Measurements from ENCODE around the gene C19orf53. TPM values are rescaled to one million over a fixed set of nuclear protein-coding genes. Genes with fewer than 3 reads are reported as not detected.
A peak's percentile ranks its signal among the peaks of the same experiment; 100 is the strongest.

Gene C19orf53
- total RNA-seq, 2 donors from 2014 or later: 47.7 to 103 TPM

- no peak overlapping the region for H3K4me3 ChIP-seq
- no peaks in the 10 kb centered on the region for H3K27me3 ChIP-seq
- H3K9me3 ChIP-seq: no peaks in the 10 kb centered on the region
- peak; percentile 50 to 65 (median 52) for DNase-seq
- intact Hi-C loops (cut with DNase I): no loop called here
- ATAC-seq: peak; percentile 56
- H3K36me3 ChIP-seq (replicated peaks in 1 of 2; ENCODE audit: insufficient read depth in 1 of 2, low read depth in 2 of 2): no peaks in the 10 kb centered on the region
- WGBS, 2 donors: 68 to 87% methylated on average over 13 to 33 of the region's 35 CpGs
- no peak overlapping the region for H3K27ac ChIP-seq
- no peak for TF ChIP-seq POLR2A (IDR thresholded peaks at IDR 0.05)
- TF ChIP-seq CTCF (IDR thresholded peaks at IDR 0.05): peak; percentile 14 to 64 (median 44)
- no peaks in the 10 kb centered on the region for H3K4me1 ChIP-seq
These were observed 30.8 kb downstream of the C19orf53 start for GRCh38 chr19:13804830-13805683.

- no peaks in the 10 kb centered on the region for H3K36me3 ChIP-seq (replicated peaks in 1 of 2; ENCODE audit: insufficient read depth in 1 of 2, low read depth in 2 of 2)
- TF ChIP-seq POLR2A (IDR thresholded peaks at IDR 0.05) (no peak), CTCF (IDR thresholded peaks at IDR 0.05) (no peak)
- H3K4me1 ChIP-seq: no peaks in the 10 kb centered on the region
- H3K4me3 ChIP-seq: no peak overlapping the region
- WGBS, 2 donors: 95 to 97% methylated on average over 3 of the region's 3 CpGs
- no peaks in the 10 kb centered on the region for H3K27me3 ChIP-seq
- H3K9me3 ChIP-seq: no peaks in the 10 kb centered on the region
- no peak overlapping the region for H3K27ac ChIP-seq
- DNase-seq: no peak
- no peak for ATAC-seq
- intact Hi-C loops (cut with DNase I): no loop called here
These were observed 32.5 kb downstream of the C19orf53 start for GRCh38 chr19:13806728-13807127.

GRCh38 chr19:13807421-13808021, 33.3 kb downstream of the C19orf53 start:
- TF ChIP-seq CTCF (IDR thresholded peaks at IDR 0.05) (no peak), POLR2A (IDR thresholded peaks at IDR 0.05) (no peak)
- H3K4me3 ChIP-seq: no peak overlapping the region
- no peaks in the 10 kb centered on the region for H3K9me3 ChIP-seq
- no peaks in the 10 kb centered on the region for H3K27me3 ChIP-seq
- DNase-seq (no peak), ATAC-seq (no peak)
- H3K27ac ChIP-seq: no peak overlapping the region
- intact Hi-C loops (cut with DNase I): no loop called here
- H3K36me3 ChIP-seq (replicated peaks in 1 of 2; ENCODE audit: insufficient read depth in 1 of 2, low read depth in 2 of 2): no peaks in the 10 kb centered on the region
- no peaks in the 10 kb centered on the region for H3K4me1 ChIP-seq
- 90% methylated on average over 3 of the region's 3 CpGs for WGBS, 2 donors

GRCh38 chr19:13808856-13809255, 34.6 kb downstream of the C19orf53 start:
- Histone ChIP-seq H3K27ac (no peak overlapping the region), H3K4me1 (no peaks in the 10 kb centered on the region), H3K27me3 (no peaks in the 10 kb centered on the region), H3K36me3 (replicated peaks in 1 of 2; ENCODE audit: insufficient read depth in 1 of 2, low read depth in 2 of 2) (no peaks in the 10 kb centered on the region), H3K9me3 (no peaks in the 10 kb centered on the region), H3K4me3 (no peak overlapping the region)
- ATAC-seq: no peak
- TF ChIP-seq CTCF (IDR thresholded peaks at IDR 0.05) (no peak), POLR2A (IDR thresholded peaks at IDR 0.05) (no peak)
- no peak for DNase-seq
- intact Hi-C loops (cut with DNase I): no loop called here
- WGBS, 2 donors: 95 to 96% methylated on average over 29 to 34 of the region's 34 CpGs
